IMR-90 (cell line): ENCODE data around the gene CERK. TPM values are rescaled to one million over a fixed set of nuclear protein-coding genes. Genes with fewer than 3 reads are reported as not detected.

Experiments used
- ATAC-seq: fragments of 200-7000 bp; cut with Tn5 transposase; 2 replicates; pipeline ENCODE4 v1.9.1; 2020; ENCODE audit warnings: low read depth, mild to moderate bottlenecking, moderate library complexity
- BruUV-seq: library from RNA; stranded (reverse); fragments of 400-500 nt; replicated peaks from 2 replicates; lab custom pipeline; 2021; lab: Mats Ljungman, UMichigan
- CTCF ChIA-PET: fragments of 300-600 bp; formaldehyde crosslinking; extraction: SDS; loops from one replicate; lab custom pipeline; 2021; ENCODE audit warnings: antibody characterized with exemption; lab: Yijun Ruan, JAX
- POLR2A ChIA-PET: fragments of 300-600 bp; sonication (Branson Sonifier 250); formaldehyde crosslinking; loops from one replicate; lab custom pipeline; 2022; ENCODE audit warnings: antibody characterized with exemption; ENCODE audit not compliant: unreplicated experiment; lab: Charles Lee
- DNase-seq: peaks from one replicate; pipeline ENCODE4 v3.0.0; 2013
- H2AFZ ChIP-seq: replicated peaks from 2 replicates; pipeline ENCODE3; 2013; ENCODE audit warnings: low read length, mild to moderate bottlenecking; ENCODE audit not compliant: poor library complexity
- H2AK5ac ChIP-seq: 2 replicates; pipeline ENCODE4 v1.6.1; 2013; ENCODE audit warnings: low read depth, low read length, inconsistent platforms
- H2AK9ac ChIP-seq: replicated peaks from 2 replicates; pipeline ENCODE3; 2013; ENCODE audit warnings: mild to moderate bottlenecking, low read depth, low read length, moderate library complexity; ENCODE audit not compliant: poor library complexity
- H2BK120ac ChIP-seq: 2 replicates; pipeline ENCODE4 v1.6.1; 2013; ENCODE audit warnings: low read depth, low read length, inconsistent platforms
- H2BK15ac ChIP-seq: 3 replicates; pipeline ENCODE4 v1.6.1; 2013; ENCODE audit warnings: low read depth, low read length, inconsistent platforms
- H2BK20ac ChIP-seq: 2 replicates; pipeline ENCODE4 v1.6.1; 2013; ENCODE audit warnings: low read depth, mild to moderate bottlenecking, inconsistent platforms, low read length, moderate library complexity
- H2BK5ac ChIP-seq: 2 replicates; pipeline ENCODE4 v1.6.1; 2013; ENCODE audit warnings: mild to moderate bottlenecking, low read depth, low read length, inconsistent platforms; ENCODE audit not compliant: poor library complexity, severe bottlenecking
- H3K14ac ChIP-seq: replicated peaks from 2 replicates; pipeline ENCODE4 v1.6.1; 2013; ENCODE audit warnings: low read depth, low read length, inconsistent platforms
- H3K18ac ChIP-seq: 2 replicates; pipeline ENCODE4 v1.6.1; 2013; ENCODE audit warnings: low read depth, low read length, control low read depth
- H3K23ac ChIP-seq: 2 replicates; pipeline ENCODE4 v1.6.1; 2013; ENCODE audit warnings: low read depth, low read length, inconsistent platforms
- H3K27ac ChIP-seq: 2 replicates; pipeline ENCODE4 v1.5.1; 2013; ENCODE audit warnings: mild to moderate bottlenecking, control low read depth, low read length; ENCODE audit not compliant: insufficient read depth
- H3K27me3 ChIP-seq: 2 replicates; pipeline ENCODE4 v1.6.1; 2013; ENCODE audit warnings: low read length; ENCODE audit not compliant: control insufficient read depth, insufficient read depth
- H3K36me3 ChIP-seq: 2 replicates; pipeline ENCODE4 v1.6.1; 2013; ENCODE audit warnings: low read length, mixed read lengths; ENCODE audit not compliant: control insufficient read depth, insufficient read depth
- H3K4ac ChIP-seq: 2 replicates; pipeline ENCODE4 v1.6.1; 2013; ENCODE audit warnings: low read depth, low read length, inconsistent platforms
- H3K4me1 ChIP-seq: 2 replicates; pipeline ENCODE4 v1.6.1; 2013; ENCODE audit warnings: low read length, mixed read lengths; ENCODE audit not compliant: control insufficient read depth, insufficient read depth
- H3K4me2 ChIP-seq: 2 replicates; pipeline ENCODE4 v1.6.1; 2013; ENCODE audit warnings: low read depth, mild to moderate bottlenecking, control low read depth, low read length, moderate library complexity
- H3K4me3 ChIP-seq: 2 replicates; pipeline ENCODE4 v1.5.1; 2013; ENCODE audit warnings: low read depth, mild to moderate bottlenecking, control low read depth, low read length, moderate library complexity; ENCODE audit not compliant: insufficient read depth
- H3K56ac ChIP-seq: 2 replicates; pipeline ENCODE4 v1.6.1; 2013; ENCODE audit warnings: low read length, inconsistent platforms; ENCODE audit not compliant: insufficient read depth; ENCODE audit errors: extremely low read depth
- H3K79me1 ChIP-seq, 2 experiments: 2 replicates each; pipeline ENCODE4 v1.6.1; 2013; ENCODE audit warnings: low read length in 2 of 2, inconsistent platforms in 1 of 2, low read depth in 1 of 2
- H3K9ac ChIP-seq: 2 replicates; pipeline ENCODE4 v1.6.1; 2013; ENCODE audit warnings: low read depth, low read length, control low read depth
- H3K9me1 ChIP-seq: 2 replicates; pipeline ENCODE4 v1.6.1; 2013; ENCODE audit warnings: low read length, inconsistent platforms; ENCODE audit not compliant: insufficient read depth
- H3K9me3 ChIP-seq: 2 replicates; pipeline ENCODE4 v1.6.1; 2013; ENCODE audit warnings: low read length; ENCODE audit not compliant: control insufficient read depth, insufficient read depth
- H4K20me1 ChIP-seq: 2 replicates; pipeline ENCODE4 v1.6.1; 2013; ENCODE audit warnings: low read length, inconsistent platforms; ENCODE audit not compliant: insufficient read depth
- H4K5ac ChIP-seq: 2 replicates; pipeline ENCODE4 v1.6.1; 2013; ENCODE audit warnings: mild to moderate bottlenecking, low read depth, low read length, control low read depth
- H4K8ac ChIP-seq, 2 experiments: 2 replicates each; pipeline ENCODE4 v1.6.1; 2013; ENCODE audit warnings: low read depth in 2 of 2, low read length in 2 of 2, control low read depth in 1 of 2, inconsistent platforms in 1 of 2
- H4K91ac ChIP-seq: 2 replicates; pipeline ENCODE4 v1.6.1; 2013; ENCODE audit warnings: low read depth, low read length, inconsistent platforms; ENCODE audit not compliant: insufficient read depth
- CTCF ChIP-seq: conservative IDR thresholded peaks from 2 replicates; pipeline ENCODE4 v1.5.1; 2012; ENCODE audit warnings: mild to moderate bottlenecking, low read depth, low read length, improper control_type of control experiment
- ELK1 ChIP-seq: fragments of 150-350 bp; IDR thresholded peaks from 2 replicates; pipeline ENCODE4 v1.6.1; 2016; ENCODE audit warnings: low read depth, mild to moderate bottlenecking, low read length, moderate library complexity, borderline replicate concordance
- FOS ChIP-seq: fragments of 150-350 bp; IDR thresholded peaks from 2 replicates; pipeline ENCODE4 v1.6.1; 2016; ENCODE audit warnings: low read depth, low read length
- MAFK ChIP-seq: IDR thresholded peaks from 2 replicates; pipeline ENCODE4 v1.6.1; 2012; ENCODE audit warnings: low read depth, low read length, improper control_type of control experiment
- MAZ ChIP-seq: IDR thresholded peaks from 2 replicates; pipeline ENCODE4 v1.6.1; 2012; ENCODE audit warnings: low read depth, mild to moderate bottlenecking, low read length, improper control_type of control experiment, moderate library complexity, borderline replicate concordance
- MXI1 ChIP-seq: IDR thresholded peaks from 2 replicates; pipeline ENCODE4 v1.6.1; 2012; ENCODE audit warnings: low read depth, mild to moderate bottlenecking, low read length, moderate library complexity, borderline replicate concordance
- NFE2L2 ChIP-seq: fragments of 150-350 bp; IDR thresholded peaks from 2 replicates; pipeline ENCODE4 v1.6.1; 2016; ENCODE audit warnings: low read depth, mild to moderate bottlenecking, low read length
- POLR2A ChIP-seq: IDR thresholded peaks from 2 replicates; pipeline ENCODE4 v1.6.1; 2012; ENCODE audit warnings: mild to moderate bottlenecking, low read depth, low read length
- RAD21 ChIP-seq: IDR thresholded peaks from 2 replicates; pipeline ENCODE4 v1.6.1; 2012; ENCODE audit warnings: low read length, improper control_type of control experiment
- USF2 ChIP-seq: fragments of 150-350 bp; IDR thresholded peaks from 2 replicates; pipeline ENCODE4 v1.6.1; 2017; ENCODE audit warnings: mild to moderate bottlenecking, antibody characterized with exemption, low read length, low read depth
- WGBS, 2 experiments: methylation state at CpG; one replicate each; pipeline versions ENCODE4 v1.1.5 to v1.1.7; 2013; ENCODE audit warnings: missing lambda C conversion rate in 2 of 2; ENCODE audit not compliant: insufficient read length in 1 of 2; ENCODE audit errors: extremely low coverage in 2 of 2; 5-methylcytosine and 5-hydroxymethylcytosine counted together
- dilution Hi-C: fragments of 300-500 bp; cut with HindIII; formaldehyde crosslinking; loops from one replicate; pipeline ENCODE4 v1.14.3; 2018; ENCODE audit warnings: low sequenced_read_pairs; ENCODE audit not compliant: unreplicated experiment
- in situ Hi-C: fragments of 300-500 bp; cut with MboI; formaldehyde crosslinking; loops from 3 replicates; pipeline ENCODE4 v1.14.3; 2019; ENCODE audit warnings: low sequenced_read_pairs, inconsistent platforms, mixed read lengths
- intact Hi-C: fragments of 100-400 bp; cut with micrococcal nuclease; formaldehyde crosslinking; loops from 2 replicates; pipeline ENCODE4 v1.10.0; 2022
- polyA plus RNA-seq, 3 experiments: library from polyadenylated mRNA; depleted of rRNA; stranded (reverse); fragments of >200 nt; gene quantifications; 2 replicates each; pipeline ENCODE4 v1.2.3, GENCODE V29; 2012; ENCODE audit warnings: low replicate concordance in 1 of 3
- total RNA-seq: library from RNA; depleted of rRNA; stranded (reverse); fragments of >200 nt; gene quantifications from 2 replicates; pipeline ENCODE4 v1.2.3, GENCODE V29; 2012

The CERK gene
- total and polyA plus RNA-seq, 2 of the 4 experiments (the other 2 are of a cell fraction), result 25.3 to 38.7 TPM

- H2AK9ac ChIP-seq, result no peak overlapping the region
- ChIA-PET POLR2A (no interaction called here), CTCF (interaction anchor here (1.0 kb wide), 1 partner anchor 120 kb away, joined by 3 read pairs; no protein-coding TSS in a partner anchor)
- ATAC-seq (no peak), DNase-seq (no peak)
- H2AK5ac ChIP-seq, result peak overlapping the region; percentile 57; the same call in 1 of the 2 replicates
- peaks cover 14% of the 10 kb centered on the region for H3K4me1 ChIP-seq
- no peak overlapping the region for H3K18ac ChIP-seq
- H3K9me1 ChIP-seq, result peaks cover 9% of the 10 kb centered on the region
- no peak overlapping the region for H3K4me2 ChIP-seq
- no peak overlapping the region for H3K23ac ChIP-seq
- no peak overlapping the region for H3K27ac ChIP-seq
- H4K8ac ChIP-seq, result no peak overlapping the region
- peaks cover 15% of the 10 kb centered on the region for H4K20me1 ChIP-seq
- H2AFZ ChIP-seq, result no peak overlapping the region
- no peak overlapping the region for H4K5ac ChIP-seq
- no peak overlapping the region for H2BK5ac ChIP-seq
- H3K4me3 ChIP-seq, result no peak overlapping the region
- H3K14ac ChIP-seq, result no peak overlapping the region
- H3K4ac ChIP-seq, result no peak overlapping the region
- H3K79me1 ChIP-seq, result peaks cover 0 to 6% of the 10 kb centered on the region in 2 experiments; a peak in 1 of 4 replicates
- H2BK15ac ChIP-seq, result no peak overlapping the region
- 95% methylated on average over 9 of the region's 19 CpGs; no CpG with 5 or more reads in 1 of the 2 experiments for WGBS, 2 experiments
- H3K27me3 ChIP-seq, result no peaks in the 10 kb centered on the region
- H3K36me3 ChIP-seq, result peaks cover 33% of the 10 kb centered on the region
- dilution Hi-C loops, result no loop called here
- H3K56ac ChIP-seq, result no peak overlapping the region
- H3K9me3 ChIP-seq, result no peaks in the 10 kb centered on the region
- TF ChIP-seq NFE2L2 (no peak), MAFK (no peak), RAD21 (no peak), ELK1 (no peak), POLR2A (no peak), FOS (no peak), CTCF (no peak), MXI1 (no peak), MAZ (no peak), USF2 (no peak)
- H2BK120ac ChIP-seq, result no peak overlapping the region
- no peak overlapping the region for H3K9ac ChIP-seq
- in situ Hi-C loops, result no loop called here
- no peak overlapping the region for H4K91ac ChIP-seq
- no peak overlapping the region for H2BK20ac ChIP-seq
- BruUV-seq, result no TSS peak
- intact Hi-C loops, result no loop called here
Observed at GRCh38 chr22:46682011-46682731, 55.9 kb downstream of the CERK start.
